Trophoblast cell (in vitro differentiated cells and primary cell): ENCODE data around the gene DNAJC17.

ENCODE experiments used
- DNase-seq, 2 donors: peaks; one replicate each; pipeline ENCODE4 v3.0.0-alpha.2; 2016
- H2AFZ ChIP-seq: 2 replicates; pipeline ENCODE4 v1.6.1; 2013; ENCODE audit warnings: low read length, moderate library complexity, mild to moderate bottlenecking; ENCODE audit not compliant: insufficient read depth, poor library complexity
- H2AK5ac ChIP-seq: 2 replicates; pipeline ENCODE4 v1.6.1; 2013; ENCODE audit warnings: mild to moderate bottlenecking, low read length
- H2BK120ac ChIP-seq: 2 replicates; pipeline ENCODE4 v1.6.1; 2013; ENCODE audit warnings: low read length, mild to moderate bottlenecking, moderate library complexity; ENCODE audit not compliant: insufficient read depth, poor library complexity
- H2BK12ac ChIP-seq: 2 replicates; pipeline ENCODE4 v1.6.1; 2013; ENCODE audit warnings: mild to moderate bottlenecking, low read length, moderate library complexity
- H2BK5ac ChIP-seq: 2 replicates; pipeline ENCODE4 v1.6.1; 2013; ENCODE audit warnings: low read length, low read depth, moderate library complexity, mild to moderate bottlenecking; ENCODE audit not compliant: poor library complexity
- H3K14ac ChIP-seq: 2 replicates; pipeline ENCODE4 v1.6.1; 2013; ENCODE audit warnings: mild to moderate bottlenecking, low read length
- H3K18ac ChIP-seq: 2 replicates; pipeline ENCODE4 v1.6.1; 2013; ENCODE audit warnings: mild to moderate bottlenecking, low read length
- H3K23ac ChIP-seq: 2 replicates; pipeline ENCODE4 v1.6.1; 2013; ENCODE audit warnings: low read length
- H3K27ac ChIP-seq: 2 replicates; pipeline ENCODE4 v1.5.1; 2013; ENCODE audit warnings: low read depth, mild to moderate bottlenecking, inconsistent platforms, low read length, moderate library complexity
- H3K27me3 ChIP-seq: 2 replicates; pipeline ENCODE4 v1.6.1; 2013; ENCODE audit warnings: inconsistent platforms, mild to moderate bottlenecking, low read length, moderate library complexity; ENCODE audit not compliant: insufficient read depth
- H3K36me3 ChIP-seq, 2 experiments: 1 replicate in 1 of 2; 2 replicates in 1 of 2; pipeline ENCODE4 v1.6.1; 2013; ENCODE audit warnings: low read length in 2 of 2, mild to moderate bottlenecking in 2 of 2, moderate library complexity in 1 of 2; ENCODE audit not compliant: insufficient read depth in 2 of 2, control insufficient read depth in 1 of 2
- H3K4ac ChIP-seq: 2 replicates; pipeline ENCODE4 v1.6.1; 2013; ENCODE audit warnings: low read depth, mild to moderate bottlenecking, low read length, moderate library complexity
- H3K4me1 ChIP-seq, 2 experiments: 1 replicate in 1 of 2; 2 replicates in 1 of 2; pipeline ENCODE4 v1.6.1; 2013; ENCODE audit warnings: low read length in 2 of 2, mild to moderate bottlenecking in 2 of 2, moderate library complexity in 1 of 2; ENCODE audit not compliant: insufficient read depth in 2 of 2, control insufficient read depth in 1 of 2
- H3K4me2 ChIP-seq: 2 replicates; pipeline ENCODE4 v1.6.1; 2013; ENCODE audit warnings: inconsistent platforms, mild to moderate bottlenecking, low read length, moderate library complexity
- H3K4me3 ChIP-seq: 2 replicates; pipeline ENCODE4 v1.5.1; 2013; ENCODE audit warnings: mild to moderate bottlenecking, low read depth, low read length, inconsistent platforms
- H3K79me1 ChIP-seq: one replicate; pipeline ENCODE4 v1.6.1; 2013; ENCODE audit warnings: low read length
- H3K79me2 ChIP-seq: 2 replicates; pipeline ENCODE4 v1.6.1; 2013; ENCODE audit warnings: low read length, mild to moderate bottlenecking; ENCODE audit not compliant: control insufficient read depth, insufficient read depth, poor library complexity
- H3K9ac ChIP-seq: 2 replicates; pipeline ENCODE4 v1.6.1; 2013; ENCODE audit warnings: mild to moderate bottlenecking, low read length
- H3K9me3 ChIP-seq: 2 replicates; pipeline ENCODE4 v1.6.1; 2013; ENCODE audit warnings: low read depth, mild to moderate bottlenecking, control low read depth, inconsistent platforms, low read length; ENCODE audit not compliant: insufficient read depth
- H4K12ac ChIP-seq: 2 replicates; pipeline ENCODE4 v1.6.1; 2013; ENCODE audit warnings: low read depth, mild to moderate bottlenecking, low read length, moderate library complexity
- H4K8ac ChIP-seq: 2 replicates; pipeline ENCODE4 v1.6.1; 2013; ENCODE audit warnings: low read depth, mild to moderate bottlenecking, low read length, moderate library complexity
- H4K91ac ChIP-seq: one replicate; pipeline ENCODE4 v1.6.1; 2013; ENCODE audit warnings: low read depth, mild to moderate bottlenecking, low read length, moderate library complexity
- WGBS: extraction: QIAGEN DNeasy Blood & Tissue Kit; methylation state at CpG from one replicate; pipeline ENCODE4 v1.1.7; 2013; ENCODE audit warnings: missing lambda C conversion rate; ENCODE audit not compliant: insufficient read length, insufficient coverage; ENCODE audit errors: extremely low coverage; 5-methylcytosine and 5-hydroxymethylcytosine counted together

DNAJC17 gene

GRCh38 chr15:40731034-40731433, 76.2 kb downstream of the DNAJC17 start:
- no peaks in the 10 kb centered on the region for H3K79me2 ChIP-seq
- no peaks in the 10 kb centered on the region for H3K4me1 ChIP-seq
- H3K27ac ChIP-seq, result no peak overlapping the region
- WGBS, result no CpG with 5 or more reads among the region's 3 CpGs
- DNase-seq, result no peak
- peaks cover 24 to 35% of the 10 kb centered on the region in 2 experiments for H3K36me3 ChIP-seq
- no peaks in the 10 kb centered on the region for H3K27me3 ChIP-seq
- H3K18ac ChIP-seq, result no peak overlapping the region
- H3K9ac ChIP-seq, result no peak overlapping the region
- no peak overlapping the region for H4K91ac ChIP-seq
- no peak overlapping the region for H2BK120ac ChIP-seq
- no peaks in the 10 kb centered on the region for H3K9me3 ChIP-seq
- no peaks in the 10 kb centered on the region for H3K79me1 ChIP-seq
- H2AFZ ChIP-seq, result no peak overlapping the region
- H2BK5ac ChIP-seq, result no peak overlapping the region
- no peak overlapping the region for H3K4me3 ChIP-seq
- H2BK12ac ChIP-seq, result no peak overlapping the region
- H3K4me2 ChIP-seq, result no peak overlapping the region
- H2AK5ac ChIP-seq, result no peak overlapping the region
- H3K23ac ChIP-seq, result no peak overlapping the region
- H4K8ac ChIP-seq, result no peak overlapping the region
- no peak overlapping the region for H3K14ac ChIP-seq
- H3K4ac ChIP-seq, result no peak overlapping the region
- no peak overlapping the region for H4K12ac ChIP-seq

- Histone ChIP-seq H3K79me2 (no peaks in the 10 kb centered on the region), H3K23ac (no peak overlapping the region), H2BK5ac (no peak overlapping the region), H2BK12ac (no peak overlapping the region), H2AFZ (no peak overlapping the region), H3K4me3 (no peak overlapping the region), H3K9ac (no peak overlapping the region), H2AK5ac (no peak overlapping the region), H3K9me3 (no peaks in the 10 kb centered on the region), H3K4me1 (no peaks in the 10 kb centered on the region), H4K91ac (no peak overlapping the region), H3K14ac (no peak overlapping the region), H3K79me1 (no peaks in the 10 kb centered on the region), H3K18ac (no peak overlapping the region), H3K36me3 (peaks cover 15 to 19% of the 10 kb centered on the region in 2 experiments), H3K4me2 (no peak overlapping the region), H3K27me3 (no peaks in the 10 kb centered on the region), H3K4ac (no peak overlapping the region), H3K27ac (no peak overlapping the region), H4K12ac (no peak overlapping the region), H2BK120ac (no peak overlapping the region), H4K8ac (no peak overlapping the region)
- no peak for DNase-seq
- WGBS, result no CpG with 5 or more reads among the region's 2 CpGs
Measured at GRCh38 chr15:40723919-40724318, 83.4 kb downstream of the DNAJC17 start.

- no peaks in the 10 kb centered on the region for H3K9me3 ChIP-seq
- H3K27me3 ChIP-seq, result no peaks in the 10 kb centered on the region
- no peaks in the 10 kb centered on the region for H3K79me2 ChIP-seq
- H3K4me2 ChIP-seq, result no peak overlapping the region
- no peak overlapping the region for H4K12ac ChIP-seq
- H3K4me3 ChIP-seq, result no peak overlapping the region
- no peak overlapping the region for H2BK12ac ChIP-seq
- H2AK5ac ChIP-seq, result no peak overlapping the region
- WGBS, result no CpG with 5 or more reads among the region's 2 CpGs
- no peak overlapping the region for H3K18ac ChIP-seq
- no peak overlapping the region for H2AFZ ChIP-seq
- H2BK120ac ChIP-seq, result no peak overlapping the region
- H4K91ac ChIP-seq, result no peak overlapping the region
- no peak overlapping the region for H3K27ac ChIP-seq
- no peak overlapping the region for H3K4ac ChIP-seq
- no peak overlapping the region for H3K14ac ChIP-seq
- no peaks in the 10 kb centered on the region for H3K79me1 ChIP-seq
- DNase-seq, result no peak
- H2BK5ac ChIP-seq, result no peak overlapping the region
- H3K23ac ChIP-seq, result no peak overlapping the region
- H3K36me3 ChIP-seq, result peaks cover 15 to 23% of the 10 kb centered on the region in 2 experiments
- H3K4me1 ChIP-seq, result no peaks in the 10 kb centered on the region
- H4K8ac ChIP-seq, result no peak overlapping the region
- no peak overlapping the region for H3K9ac ChIP-seq
Measured at GRCh38 chr15:40722934-40723333, 84.3 kb downstream of the DNAJC17 start.

DNA sequence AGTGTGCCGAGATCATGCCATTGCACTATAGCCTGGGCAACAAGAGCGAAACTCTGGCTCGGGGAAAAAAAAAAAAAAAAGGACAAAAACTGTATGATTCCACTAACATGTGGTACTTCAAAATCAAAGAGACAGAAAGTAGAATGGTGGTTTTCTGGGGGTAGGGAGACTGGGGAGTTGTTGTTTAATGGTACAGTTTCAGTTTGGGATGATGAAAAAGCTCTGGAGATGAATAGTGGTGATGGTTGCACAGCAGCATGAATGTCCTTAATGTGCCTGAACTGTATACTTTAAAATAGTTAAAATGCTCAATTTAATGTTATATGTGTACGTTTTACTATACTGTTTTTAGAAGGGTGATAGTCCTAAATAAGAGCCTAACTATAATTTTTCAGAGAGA, 84.9 kb downstream of the DNAJC17 start:
- Histone ChIP-seq H2AFZ (no peak overlapping the region), H3K4me1 (no peaks in the 10 kb centered on the region), H4K8ac (no peak overlapping the region), H4K12ac (no peak overlapping the region), H3K4me2 (no peak overlapping the region), H2BK12ac (no peak overlapping the region), H3K36me3 (peaks cover 15 to 26% of the 10 kb centered on the region in 2 experiments), H3K23ac (no peak overlapping the region), H2AK5ac (no peak overlapping the region), H3K9ac (no peak overlapping the region), H4K91ac (no peak overlapping the region), H3K14ac (no peak overlapping the region), H2BK5ac (no peak overlapping the region), H2BK120ac (no peak overlapping the region), H3K9me3 (no peaks in the 10 kb centered on the region), H3K4me3 (no peak overlapping the region), H3K79me1 (no peaks in the 10 kb centered on the region), H3K4ac (no peak overlapping the region), H3K27me3 (no peaks in the 10 kb centered on the region), H3K27ac (no peak overlapping the region), H3K18ac (no peak overlapping the region), H3K79me2 (no peaks in the 10 kb centered on the region)
- no CpG with 5 or more reads among the region's 4 CpGs for WGBS
- no peak for DNase-seq
